Uterus (tissue), 2 donors: ENCODE measurements around the gene HAVCR1.

ENCODE experiments used
- POLR2A ChIP-seq, 2 donors: fragments of 450-650 bp; IDR thresholded peaks; one replicate each; pipeline ENCODE4 v1.6.1; 2016; ENCODE audit warnings: antibody characterized with exemption in 2 of 2, mild to moderate bottlenecking in 1 of 2, moderate library complexity in 1 of 2
- TF ChIP-seq, protein P1 (sequence below), 4 experiments: fragments of 200-600 bp in 2 of 4; fragments of 450-650 bp in 2 of 4; sonication (generic) in 2 of 4; IDR thresholded peaks; one replicate each; pipeline ENCODE4 v1.5.1; 2016 to 2019; ENCODE audit warnings: antibody characterized with exemption in 4 of 4, mild to moderate bottlenecking in 2 of 4, moderate library complexity in 1 of 4

DNA sequence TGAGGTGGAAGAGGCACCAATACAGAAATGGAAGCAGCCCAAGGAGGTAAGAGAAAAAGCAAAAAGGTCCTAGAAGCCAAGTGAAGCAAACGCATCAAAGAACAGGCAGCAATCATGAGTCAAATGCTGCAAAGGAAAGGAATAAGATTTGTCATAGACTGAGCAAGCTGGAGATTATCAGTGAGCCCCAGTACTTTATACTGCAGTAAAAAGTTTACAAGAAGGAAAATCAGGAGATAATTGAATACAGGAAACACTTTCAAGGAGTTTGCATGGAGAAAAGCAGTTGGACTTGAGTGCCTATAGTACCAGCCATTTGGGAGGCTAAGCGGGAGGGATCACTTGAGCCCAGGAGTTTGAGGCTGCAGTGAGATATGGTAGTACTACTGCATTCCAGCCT is 7.2 kb upstream of the HAVCR1 start:
- TF ChIP-seq, protein P1, sequence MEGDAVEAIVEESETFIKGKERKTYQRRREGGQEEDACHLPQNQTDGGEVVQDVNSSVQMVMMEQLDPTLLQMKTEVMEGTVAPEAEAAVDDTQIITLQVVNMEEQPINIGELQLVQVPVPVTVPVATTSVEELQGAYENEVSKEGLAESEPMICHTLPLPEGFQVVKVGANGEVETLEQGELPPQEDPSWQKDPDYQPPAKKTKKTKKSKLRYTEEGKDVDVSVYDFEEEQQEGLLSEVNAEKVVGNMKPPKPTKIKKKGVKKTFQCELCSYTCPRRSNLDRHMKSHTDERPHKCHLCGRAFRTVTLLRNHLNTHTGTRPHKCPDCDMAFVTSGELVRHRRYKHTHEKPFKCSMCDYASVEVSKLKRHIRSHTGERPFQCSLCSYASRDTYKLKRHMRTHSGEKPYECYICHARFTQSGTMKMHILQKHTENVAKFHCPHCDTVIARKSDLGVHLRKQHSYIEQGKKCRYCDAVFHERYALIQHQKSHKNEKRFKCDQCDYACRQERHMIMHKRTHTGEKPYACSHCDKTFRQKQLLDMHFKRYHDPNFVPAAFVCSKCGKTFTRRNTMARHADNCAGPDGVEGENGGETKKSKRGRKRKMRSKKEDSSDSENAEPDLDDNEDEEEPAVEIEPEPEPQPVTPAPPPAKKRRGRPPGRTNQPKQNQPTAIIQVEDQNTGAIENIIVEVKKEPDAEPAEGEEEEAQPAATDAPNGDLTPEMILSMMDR (IDR thresholded peaks at IDR 0.05) = no peak
- no peak for TF ChIP-seq POLR2A (IDR thresholded peaks at IDR 0.05)
